ENCODE measurements around the gene PYGL.

GRCh38 chr14:50954811-50955372, 10.6 kb upstream of the PYGL start:
- TF ChIP-seq CTCF (IDR thresholded peaks at IDR 0.05; ENCODE audit: low read depth, low read length) (peak; percentile 84), EZH2phosphoT487 (IDR thresholded peaks at IDR 0.05; ENCODE audit: low read depth) (no peak)
